NT2/D1 (cell line): Measurements from ENCODE around the gene DLG4.

ENCODE experiments used
- SUZ12 ChIP-seq: IDR thresholded peaks from 2 replicates; pipeline ENCODE4 v1.6.1; 2011; ENCODE audit not compliant: insufficient read length, insufficient read depth; ENCODE audit errors: extremely low read depth
- YY1 ChIP-seq: IDR thresholded peaks from 2 replicates; pipeline ENCODE4 v1.6.1; 2011; ENCODE audit not compliant: insufficient read length, insufficient read depth
- ZNF274 ChIP-seq: IDR thresholded peaks from 2 replicates; pipeline ENCODE4 v1.6.1; 2011; ENCODE audit warnings: mild to moderate bottlenecking, low read depth, low read length

GRCh38 chr17:7178973-7179316 lies 40.7 kb downstream of the DLG4 start:
- TF ChIP-seq ZNF274 (no peak), YY1 (no peak), SUZ12 (no peak)
